Lower leg skin (tissue), 3 donors: Measurements from ENCODE around the gene ANKS4B.

ENCODE experiments used
- POLR2A ChIP-seq, 2 donors: fragments of 450-650 bp; IDR thresholded peaks; one replicate each; pipeline ENCODE4 v1.6.1; 2016 to 2017; ENCODE audit warnings: antibody characterized with exemption in 2 of 2, mild to moderate bottlenecking in 1 of 2, moderate library complexity in 1 of 2
- TF ChIP-seq, protein P1 (sequence below), 3 donors: fragments of 450-650 bp; IDR thresholded peaks; one replicate each; pipeline ENCODE4 v1.5.1; 2016; ENCODE audit warnings: antibody characterized with exemption in 3 of 3, mild to moderate bottlenecking in 3 of 3, moderate library complexity in 2 of 3

DNA sequence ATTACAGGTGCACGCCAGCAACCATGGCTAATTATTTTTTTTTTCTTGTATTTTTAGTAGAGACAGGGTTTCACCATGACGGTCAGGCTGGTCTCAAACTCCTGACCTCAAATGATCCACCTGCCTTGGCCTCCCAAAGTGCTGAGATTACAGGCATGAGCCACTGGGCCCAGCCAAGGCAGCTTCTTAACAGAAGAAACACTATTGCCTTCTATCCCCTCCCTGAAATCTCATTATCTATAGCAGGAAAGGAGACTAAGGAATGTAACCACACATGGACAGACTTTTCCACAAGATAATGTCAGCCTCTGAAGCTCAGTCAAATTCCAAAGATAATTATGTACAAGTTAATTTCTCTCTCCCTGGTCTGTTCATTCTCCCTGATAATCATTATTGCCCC, 16.4 kb upstream of the ANKS4B start:
- TF ChIP-seq, protein P1, sequence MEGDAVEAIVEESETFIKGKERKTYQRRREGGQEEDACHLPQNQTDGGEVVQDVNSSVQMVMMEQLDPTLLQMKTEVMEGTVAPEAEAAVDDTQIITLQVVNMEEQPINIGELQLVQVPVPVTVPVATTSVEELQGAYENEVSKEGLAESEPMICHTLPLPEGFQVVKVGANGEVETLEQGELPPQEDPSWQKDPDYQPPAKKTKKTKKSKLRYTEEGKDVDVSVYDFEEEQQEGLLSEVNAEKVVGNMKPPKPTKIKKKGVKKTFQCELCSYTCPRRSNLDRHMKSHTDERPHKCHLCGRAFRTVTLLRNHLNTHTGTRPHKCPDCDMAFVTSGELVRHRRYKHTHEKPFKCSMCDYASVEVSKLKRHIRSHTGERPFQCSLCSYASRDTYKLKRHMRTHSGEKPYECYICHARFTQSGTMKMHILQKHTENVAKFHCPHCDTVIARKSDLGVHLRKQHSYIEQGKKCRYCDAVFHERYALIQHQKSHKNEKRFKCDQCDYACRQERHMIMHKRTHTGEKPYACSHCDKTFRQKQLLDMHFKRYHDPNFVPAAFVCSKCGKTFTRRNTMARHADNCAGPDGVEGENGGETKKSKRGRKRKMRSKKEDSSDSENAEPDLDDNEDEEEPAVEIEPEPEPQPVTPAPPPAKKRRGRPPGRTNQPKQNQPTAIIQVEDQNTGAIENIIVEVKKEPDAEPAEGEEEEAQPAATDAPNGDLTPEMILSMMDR (IDR thresholded peaks at IDR 0.05), result no peak
- no peak for TF ChIP-seq POLR2A (IDR thresholded peaks at IDR 0.05)
